Measurements from ENCODE around the gene TMEM209.
"Not testable (repeated sequence)": the region's sequence is repeated elsewhere in the genome, so short reads cannot be mapped to it uniquely, and the experiment has no call there.

TMEM209 gene

GRCh38 chr7:130191791-130192190, 13.4 kb downstream of the TMEM209 start:
- H3K9me3 ChIP-seq (ENCODE audit: insufficient read depth, low read length), result no peaks in the 10 kb centered on the region
- no peak overlapping the region for H3K4me2 ChIP-seq (ENCODE audit: low read depth, low read length, poor library complexity, severe bottlenecking)
- peaks cover 44% of the 10 kb centered on the region for H3K36me3 ChIP-seq (ENCODE audit: low read length)
- no peak overlapping the region for H3K4me3 ChIP-seq (ENCODE audit: insufficient read depth, low read length, poor library complexity, severe bottlenecking)
- peaks cover 12% of the 10 kb centered on the region for H3K79me2 ChIP-seq (ENCODE audit: insufficient read depth, low read length)
- TF ChIP-seq EZH2phosphoT487 (conservative IDR thresholded peaks at IDR 0.05; ENCODE audit: low read length) (no peak), CTCF (IDR thresholded peaks at IDR 0.05; ENCODE audit: insufficient read depth, low read length, poor library complexity, severe bottlenecking) (no peak)
- H3K9ac ChIP-seq (ENCODE audit: low read length), result no peak overlapping the region
- H2AFZ ChIP-seq (ENCODE audit: low read depth, low read length, severe bottlenecking), result no peak overlapping the region
- no peaks in the 10 kb centered on the region for H3K27me3 ChIP-seq (ENCODE audit: low read length)
- H3K27ac ChIP-seq (ENCODE audit: low read depth, low read length), result no peak overlapping the region
- H4K20me1 ChIP-seq (ENCODE audit: low read depth, low read length), result no peaks in the 10 kb centered on the region
- peaks cover 13% of the 10 kb centered on the region; the same call in 1 of the 2 replicates for H3F3A ChIP-seq (ENCODE audit: insufficient read depth)
- H3K9me2 ChIP-seq (replicated peaks; ENCODE audit: insufficient read depth, low read length), result no peaks in the 10 kb centered on the region

- Histone ChIP-seq H3K79me2 (ENCODE audit: insufficient read depth, low read length) (peaks cover 21% of the 10 kb centered on the region), H3K4me3 (ENCODE audit: insufficient read depth, low read length, poor library complexity, severe bottlenecking) (no peak overlapping the region), H3K9me2 (replicated peaks; ENCODE audit: insufficient read depth, low read length) (no peaks in the 10 kb centered on the region), H3K36me3 (ENCODE audit: low read length) (peaks cover 34% of the 10 kb centered on the region), H4K20me1 (ENCODE audit: low read depth, low read length) (no peaks in the 10 kb centered on the region), H3K27me3 (ENCODE audit: low read length) (no peaks in the 10 kb centered on the region), H3F3A (ENCODE audit: insufficient read depth) (peaks cover under 1% of the 10 kb centered on the region; the same call in 1 of the 2 replicates), H3K27ac (ENCODE audit: low read depth, low read length) (no peak overlapping the region), H3K9ac (ENCODE audit: low read length) (no peak overlapping the region), H3K4me2 (ENCODE audit: low read depth, low read length, poor library complexity, severe bottlenecking) (no peak overlapping the region), H3K9me3 (ENCODE audit: insufficient read depth, low read length) (no peaks in the 10 kb centered on the region), H2AFZ (ENCODE audit: low read depth, low read length, severe bottlenecking) (no peak overlapping the region)
- TF ChIP-seq CTCF (IDR thresholded peaks at IDR 0.05; ENCODE audit: insufficient read depth, low read length, poor library complexity, severe bottlenecking) (no peak), EZH2phosphoT487 (conservative IDR thresholded peaks at IDR 0.05; ENCODE audit: low read length) (no peak)
These were observed 15.9 kb downstream of the TMEM209 start for GRCh38 chr7:130189343-130189742.

GRCh38 chr7:130187360-130187759, 17.8 kb downstream of the TMEM209 start:
- H3F3A ChIP-seq (ENCODE audit: insufficient read depth), result 0 out of 2 replicates have a peak, but pooled peaks cover 5% of the 10 kb centered on the region
- no peaks in the 10 kb centered on the region; the same call in 1 of the 2 replicates for H4K20me1 ChIP-seq (ENCODE audit: low read depth, low read length)
- H3K9me2 ChIP-seq (replicated peaks; ENCODE audit: insufficient read depth, low read length), result no peaks in the 10 kb centered on the region
- no peak overlapping the region for H3K27ac ChIP-seq (ENCODE audit: low read depth, low read length)
- peaks cover 51% of the 10 kb centered on the region for H3K36me3 ChIP-seq (ENCODE audit: low read length)
- no peak overlapping the region for H2AFZ ChIP-seq (ENCODE audit: low read depth, low read length, severe bottlenecking)
- no peak overlapping the region for H3K4me2 ChIP-seq (ENCODE audit: low read depth, low read length, poor library complexity, severe bottlenecking)
- peaks cover 21% of the 10 kb centered on the region for H3K79me2 ChIP-seq (ENCODE audit: insufficient read depth, low read length)
- H3K27me3 ChIP-seq (ENCODE audit: low read length), result no peaks in the 10 kb centered on the region
- no peaks in the 10 kb centered on the region for H3K9me3 ChIP-seq (ENCODE audit: insufficient read depth, low read length)
- no peak overlapping the region for H3K4me3 ChIP-seq (ENCODE audit: insufficient read depth, low read length, poor library complexity, severe bottlenecking)
- H3K9ac ChIP-seq (ENCODE audit: low read length), result no peak overlapping the region
- TF ChIP-seq EZH2phosphoT487 (conservative IDR thresholded peaks at IDR 0.05; ENCODE audit: low read length) (no peak), CTCF (IDR thresholded peaks at IDR 0.05; ENCODE audit: insufficient read depth, low read length, poor library complexity, severe bottlenecking) (no peak)

GRCh38 chr7:130184349-130184748, 20.9 kb downstream of the TMEM209 start:
- peaks cover 57% of the 10 kb centered on the region for H3K36me3 ChIP-seq (ENCODE audit: low read length)
- H2AFZ ChIP-seq (ENCODE audit: low read depth, low read length, severe bottlenecking); H4K20me1 ChIP-seq (ENCODE audit: low read depth, low read length); H3K27me3 ChIP-seq (ENCODE audit: low read length); H3K9me3 ChIP-seq (ENCODE audit: insufficient read depth, low read length); H3K27ac ChIP-seq (ENCODE audit: low read depth, low read length); H3F3A ChIP-seq (ENCODE audit: insufficient read depth); H3K4me3 ChIP-seq (ENCODE audit: insufficient read depth, low read length, poor library complexity, severe bottlenecking); H3K4me2 ChIP-seq (ENCODE audit: low read depth, low read length, poor library complexity, severe bottlenecking); H3K9ac ChIP-seq (ENCODE audit: low read length); H3K9me2 ChIP-seq (replicated peaks; ENCODE audit: insufficient read depth, low read length): not testable (repeated sequence)
- H3K79me2 ChIP-seq (ENCODE audit: insufficient read depth, low read length), result peaks cover 11% of the 10 kb centered on the region

All from SU-DHL-6 (cell line).